Renal pelvis (tissue), 4 donors: Measurements from ENCODE around the gene TUBB4B. TPM values are rescaled to one million over a fixed set of nuclear protein-coding genes. Genes with fewer than 3 reads are reported as not detected.
"Not testable (repeated sequence)": the region's sequence is repeated elsewhere in the genome, so short reads cannot be mapped to it uniquely, and the experiment has no call there.

ENCODE experiments used
- DNase-seq: peaks from one replicate; pipeline ENCODE4 v3.0.0-alpha.2; 2013
- polyA plus RNA-seq, 3 donors: library from polyadenylated mRNA; unstranded; fragments of 120-200 nt; gene quantifications; one replicate each; pipeline ENCODE4 v1.2.1, GENCODE V29; 2013; ENCODE audit not compliant: insufficient read length in 3 of 3

The TUBB4B gene
- polyA plus RNA-seq, 3 donors = 383 to 516 (median 420) TPM

GRCh38 chr9:137245450-137246421 is 4.6 kb downstream of the TUBB4B start:
- no peak for DNase-seq

GRCh38 chr9:137247135-137247915 is 6.2 kb downstream of the TUBB4B start:
- DNase-seq = no peak

GRCh38 chr9:137247916-137248175 is 6.8 kb downstream of the TUBB4B start:
- DNase-seq = no peak

- DNase-seq = no peak
Measured at GRCh38 chr9:137250329-137251193, 9.5 kb downstream of the TUBB4B start.

GRCh38 chr9:137251194-137251461 is 10.0 kb downstream of the TUBB4B start, which contains the start of gene STPG3:
STPG3 (plus strand) TSS chr9:137251286; CDS start chr9:137251287, 1 bp downstream.
- DNase-seq = no peak

GRCh38 chr9:137251490-137252268 is 10.6 kb downstream of the TUBB4B start:
- no peak for DNase-seq

GRCh38 chr9:137252555-137253506 is 11.7 kb downstream of the TUBB4B start:
- DNase-seq = no peak

- DNase-seq = no peak
Measured at GRCh38 chr9:137253717-137254623, 12.9 kb downstream of the TUBB4B start.

GRCh38 chr9:137254624-137255447 is 13.7 kb downstream of the TUBB4B start, which contains the start of gene NELFB:
NELFB (plus strand) TSS chr9:137255327.
- peak; percentile 88 for DNase-seq

- no peak for DNase-seq
Measured at GRCh38 chr9:137255448-137256114, 14.5 kb downstream of the TUBB4B start.

- DNase-seq = no peak
Measured at GRCh38 chr9:137256362-137256761, 15.3 kb downstream of the TUBB4B start.

- no peak for DNase-seq
Measured at GRCh38 chr9:137256856-137257255, 15.8 kb downstream of the TUBB4B start.

GRCh38 chr9:137262173-137262908 is 21.3 kb downstream of the TUBB4B start:
- not testable (repeated sequence) for DNase-seq

- no peak for DNase-seq
Measured at GRCh38 chr9:137262909-137263285, 21.8 kb downstream of the TUBB4B start.

GRCh38 chr9:137263506-137263905 is 22.4 kb downstream of the TUBB4B start:
- DNase-seq = no peak

- DNase-seq = no peak
Measured at GRCh38 chr9:137264067-137264466, 23.0 kb downstream of the TUBB4B start.
